Gastrocnemius medialis (tissue), 4 donors: Measurements from ENCODE around the gene VEZT.

Experiments used
- CTCF ChIP-seq, 5 experiments: fragments of 450-650 bp in 3 of 5; fragments of 200-600 bp in 2 of 5; sonication (generic) in 2 of 5; IDR thresholded peaks in 4 of 5; conservative IDR thresholded peaks in 1 of 5; 1 replicate in 4 of 5; 2 replicates in 1 of 5; pipeline ENCODE4 v1.5.1; 2016 to 2019; ENCODE audit warnings: antibody characterized with exemption in 5 of 5, mild to moderate bottlenecking in 3 of 5, moderate library complexity in 3 of 5
- POLR2A ChIP-seq, 2 donors: fragments of 450-650 bp; IDR thresholded peaks; one replicate each; pipeline ENCODE4 v1.6.1; 2017; ENCODE audit warnings: antibody characterized with exemption in 2 of 2, mild to moderate bottlenecking in 2 of 2, moderate library complexity in 2 of 2

DNA sequence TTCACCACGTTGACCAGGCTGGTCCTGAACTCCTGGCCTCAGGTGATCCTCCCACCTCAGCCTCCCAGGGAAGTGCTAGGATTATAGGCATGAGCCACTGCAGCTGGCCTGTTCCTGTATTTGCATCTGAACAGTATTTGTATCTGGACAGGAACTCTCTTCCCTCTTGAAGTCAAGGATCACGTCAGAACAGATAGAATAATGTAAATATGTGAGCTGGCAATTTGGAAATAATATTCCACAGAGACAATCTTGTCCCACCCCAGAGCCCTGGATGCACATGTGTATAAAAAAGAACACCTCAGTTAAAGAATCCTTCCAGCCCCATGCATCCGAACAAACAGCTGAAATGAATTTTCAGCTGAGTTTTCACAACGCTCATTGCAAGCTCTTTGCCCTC is 118.3 kb downstream of the VEZT start:
- TF ChIP-seq CTCF (IDR thresholded peaks at IDR 0.05 in 4 of 5, conservative IDR thresholded peaks at IDR 0.05 in 1 of 5) (no peak), POLR2A (IDR thresholded peaks at IDR 0.05) (no peak)
